HFF-Myc (cell line): ENCODE results near the gene GJB3.

ENCODE experiments used
- DNase-seq: peaks from one replicate; pipeline ENCODE4 v3.0.0-alpha.2; 2011; ENCODE audit warnings: low read depth; ENCODE audit errors: extremely low read depth
- H3K4me3 ChIP-seq: replicated peaks from 2 replicates; pipeline ENCODE4 v1.5.1; 2011; ENCODE audit warnings: low read depth, mild to moderate bottlenecking, control low read depth, low read length
- CTCF ChIP-seq: IDR thresholded peaks from 2 replicates; pipeline ENCODE4 v1.5.1; 2012; ENCODE audit warnings: mild to moderate bottlenecking, low read depth, low read length, control low read depth; ENCODE audit errors: missing control alignments

GJB3 gene

GRCh38 chr1:34794001-34794789, 13.2 kb downstream of the GJB3 start:
- H3K4me3 ChIP-seq, result no peak overlapping the region
- DNase-seq, result no peak
- no peak for TF ChIP-seq CTCF

GRCh38 chr1:34794790-34795180, 13.8 kb downstream of the GJB3 start:
- no peak for DNase-seq
- no peak for TF ChIP-seq CTCF

GRCh38 chr1:34795916-34796315, 14.9 kb downstream of the GJB3 start:
- no peak for DNase-seq
- no peak overlapping the region for H3K4me3 ChIP-seq
- TF ChIP-seq CTCF, result no peak

More at GRCh38 chr1:34794790-34795180, 13.8 kb downstream of the GJB3 start:
- H3K4me3 ChIP-seq, result no peak overlapping the region

GRCh38 chr1:34796990-34797389, 16.0 kb downstream of the GJB3 start:
- no peak overlapping the region for H3K4me3 ChIP-seq
- DNase-seq, result no peak
- TF ChIP-seq CTCF, result no peak

- H3K4me3 ChIP-seq, result no peak overlapping the region
- no peak for DNase-seq
- TF ChIP-seq CTCF, result no peak
These were observed 19.2 kb downstream of the GJB3 start for GRCh38 chr1:34800214-34800613.

- no peak for TF ChIP-seq CTCF
- no peak for DNase-seq
- no peak overlapping the region for H3K4me3 ChIP-seq
These were observed 22.8 kb downstream of the GJB3 start for GRCh38 chr1:34803770-34804169.

- H3K4me3 ChIP-seq, result no peak overlapping the region
- no peak for DNase-seq
- TF ChIP-seq CTCF, result no peak
These were observed 25.4 kb downstream of the GJB3 start for GRCh38 chr1:34806396-34806795.
